ENCODE measurements around the gene ARHGEF28. TPM values are rescaled to one million over a fixed set of nuclear protein-coding genes. Genes with fewer than 3 reads are reported as not detected.

The ARHGEF28 gene
- total and polyA plus RNA-seq, 2 donors (not counting 1 experiment from before 2014, with no cell fraction given) = not detected

GRCh38 chr5:73989956-73990355 is 364.0 kb downstream of the ARHGEF28 start:
- ATAC-seq (ENCODE audit: low read depth) (no peak), DNase-seq (no peak)
- no peak for TF ChIP-seq EZH2 (IDR thresholded peaks at IDR 0.05; ENCODE audit: borderline replicate concordance, insufficient read depth, low read depth, low read length, poor library complexity, severe bottlenecking)
- no peak for TF ChIP-seq CTCF (IDR thresholded peaks at IDR 0.05)
- Histone ChIP-seq H2AFZ (ENCODE audit: insufficient read depth, low read depth, low read length, poor library complexity, severe bottlenecking) (no peak overlapping the region), H3K4me2 (replicated peaks; ENCODE audit: low read depth, low read length, poor library complexity, severe bottlenecking) (no peak overlapping the region), H3K79me2 (ENCODE audit: control insufficient read depth, insufficient read depth, low read length) (no peaks in the 10 kb centered on the region), H3K9me3 (ENCODE audit: control extremely low read depth in 1 of 3, control insufficient read depth in 2 of 3, insufficient read depth in 1 of 3, low read length in 2 of 3) (peaks cover 0 to 3% (median 0%) of the 10 kb centered on the region in 3 donors), H3K27me3 (replicated peaks in 1 of 4; ENCODE audit: control extremely low read depth in 1 of 4, control insufficient read depth in 3 of 4, insufficient read depth in 4 of 4, low read length in 3 of 4) (peaks cover 0 to 2% (median 0%) of the 10 kb centered on the region in 4 experiments), H3K4me1 (ENCODE audit: control insufficient read depth in 2 of 2, insufficient read depth in 2 of 2, low read length in 2 of 2) (no peaks in the 10 kb centered on the region), H3K27ac (ENCODE audit: low read length in 2 of 2) (no peak overlapping the region), H3K36me3 (replicated peaks in 1 of 2; ENCODE audit: control extremely low read depth in 1 of 2, control insufficient read depth in 1 of 2, extremely low read depth in 1 of 2, insufficient read depth in 2 of 2, low read length in 1 of 2) (no peaks in the 10 kb centered on the region), H3K9ac (ENCODE audit: low read length) (no peak overlapping the region), H4K20me1 (ENCODE audit: control insufficient read depth, insufficient read depth, low read length, poor library complexity, severe bottlenecking) (no peaks in the 10 kb centered on the region), H3K4me3 (ENCODE audit: control extremely low read depth in 1 of 5, extremely low read depth in 1 of 5, insufficient read depth in 1 of 5, low read depth in 2 of 5, low read length in 4 of 5) (no peak overlapping the region)
- intact Hi-C loops (cut with micrococcal nuclease) = no loop called here
- POLR2A ChIA-PET = no interaction called here
- CTCF ChIA-PET = no interaction called here
- no peak overlapping the region for H3K4me3 Mint-ChIP-seq
- no peak overlapping the region for H3K27ac Mint-ChIP-seq
- H3K4me1 Mint-ChIP-seq = no peaks in the 10 kb centered on the region
- peaks cover 10% of the 10 kb centered on the region for H3K9me3 Mint-ChIP-seq (ENCODE audit: insufficient read depth)
- H3K27me3 Mint-ChIP-seq = peaks cover 17% of the 10 kb centered on the region
- 47% methylated on average over 3 of the region's 3 CpGs for WGBS (ENCODE audit: insufficient coverage)

Small RNA genes lying within 50 kb of the gene (small RNA-seq; reads per million reads assigned to genes)
- not detected for gene RNU7-196P (ENCODE audit: insufficient read length, low read depth, low replicate concordance)

Other genes starting within 250 kb of the ARHGEF28 start
- gene FOXD1, start 177.4 kb upstream of the ARHGEF28 start, total RNA-seq = 0.44 and 0.49 TPM in 2 replicates
- 0.17 and 0.34 TPM in 2 replicates for gene FOXD1, start 177.4 kb upstream of the ARHGEF28 start, polyA plus RNA-seq
- 452 and 466 TPM in 2 replicates for gene BTF3, start 127.8 kb upstream of the ARHGEF28 start, total RNA-seq
- gene BTF3, start 127.8 kb upstream of the ARHGEF28 start, polyA plus RNA-seq = 309 and 541 TPM in 2 replicates
- 47.9 and 56.1 TPM in 2 replicates for gene ANKRA2, start 60.6 kb upstream of the ARHGEF28 start, total RNA-seq
- gene ANKRA2, start 60.6 kb upstream of the ARHGEF28 start, polyA plus RNA-seq = 24.1 and 35.2 TPM in 2 replicates
- gene UTP15, start 60.5 kb upstream of the ARHGEF28 start, total RNA-seq = 25.3 and 29.9 TPM in 2 replicates
- gene UTP15, start 60.5 kb upstream of the ARHGEF28 start, polyA plus RNA-seq = 17.1 and 29.2 TPM in 2 replicates

Measured in B cell (primary cell).